AG09309 (cell line): Measurements from ENCODE around the gene LCLAT1.

Source experiments
- DNase-seq: peaks from one replicate; pipeline ENCODE4 v3.0.0-alpha.2; 2010; ENCODE audit warnings: low read depth
- H3K4me3 ChIP-seq: 2 replicates; pipeline ENCODE4 v1.5.1; 2011; ENCODE audit warnings: mild to moderate bottlenecking, low read depth, low read length, moderate library complexity; ENCODE audit not compliant: control insufficient read depth
- CTCF ChIP-seq: IDR thresholded peaks from 2 replicates; pipeline ENCODE4 v1.5.1; 2011; ENCODE audit warnings: mild to moderate bottlenecking, low read depth, low read length, inconsistent platforms; ENCODE audit not compliant: insufficient read depth, control insufficient read depth; ENCODE audit errors: missing control alignments

LCLAT1 gene

GRCh38 chr2:30688956-30689401 is 241.9 kb downstream of the LCLAT1 start:
- TF ChIP-seq CTCF, result no peak
- no peak overlapping the region for H3K4me3 ChIP-seq
- no peak for DNase-seq

GRCh38 chr2:30689496-30690125 is 242.6 kb downstream of the LCLAT1 start:
- DNase-seq, result no peak
- H3K4me3 ChIP-seq, result no peak overlapping the region
- TF ChIP-seq CTCF, result no peak

- TF ChIP-seq CTCF, result no peak
- no peak overlapping the region for H3K4me3 ChIP-seq
- DNase-seq, result no peak
Observed at GRCh38 chr2:30690126-30690561, 243.1 kb downstream of the LCLAT1 start.

GRCh38 chr2:30691091-30691947 is 244.3 kb downstream of the LCLAT1 start:
- DNase-seq, result no peak
- no peak overlapping the region for H3K4me3 ChIP-seq
- TF ChIP-seq CTCF, result no peak

- DNase-seq, result no peak
- peak; percentile 59 for TF ChIP-seq CTCF
- no peak overlapping the region for H3K4me3 ChIP-seq
Observed at GRCh38 chr2:30691948-30692828, 245.1 kb downstream of the LCLAT1 start.

- H3K4me3 ChIP-seq, result no peak overlapping the region
- TF ChIP-seq CTCF, result no peak
- DNase-seq, result no peak
Observed at GRCh38 chr2:30692829-30693275, 245.8 kb downstream of the LCLAT1 start.
